A549 (cell line): ENCODE results near the gene NXPH3. TPM values are rescaled to one million over a fixed set of nuclear protein-coding genes. Genes with fewer than 3 reads are reported as not detected.

Experiments
- ATAC-seq, 2 experiments: fragments of 200-7000 bp in 1 of 2; fragments of >200 bp in 1 of 2; cut with Nextera tagmentation in 1 of 2; cut with Tn5 transposase in 1 of 2; 3 replicates each; pipeline versions ENCODE4 v1.8.0 to v1.9.1; 2018 to 2020; ENCODE audit warnings: mild to moderate bottlenecking in 1 of 2, moderate library complexity in 1 of 2
- CTCF ChIA-PET: fragments of 300-600 bp; sonication (Branson Sonifier 250); formaldehyde crosslinking; extraction: SDS; loops from one replicate; lab custom pipeline; 2021; ENCODE audit warnings: antibody characterized with exemption, inconsistent platforms; lab: Yijun Ruan, JAX
- POLR2A ChIA-PET: fragments of 350-600 bp; formaldehyde crosslinking; extraction: SDS; loops from one replicate; lab custom pipeline; 2021; ENCODE audit warnings: antibody characterized with exemption, inconsistent platforms; lab: Yijun Ruan, JAX
- DNase-seq, 2 experiments: peaks; one replicate each; pipeline versions ENCODE4 v3.0.0 to v3.0.0-alpha.2; 2011 to 2016; ENCODE audit warnings: low read depth in 1 of 2, low spot score in 1 of 2
- FAIRE-seq: peaks from 2 replicates; lab custom pipeline; 2011; peaks lifted over from hg19 to GRCh38; lab: Jason Lieb, UNC
- H3K27ac ChIP-seq, 2 experiments: fragments of >200 bp; sonication (Bioruptor Twin); formaldehyde crosslinking; 3 replicates each; pipeline ENCODE4 v1.5.1; 2016 to 2017
- H3K4me1 ChIP-seq: fragments of >200 bp; sonication (Bioruptor Twin); formaldehyde crosslinking; 3 replicates; pipeline ENCODE4 v1.6.1; 2016
- H3K4me2 ChIP-seq: fragments of >200 bp; sonication (Bioruptor Twin); formaldehyde crosslinking; 3 replicates; pipeline ENCODE4 v1.6.1; 2016
- H3K4me3 ChIP-seq: fragments of >200 bp; sonication (Bioruptor Twin); formaldehyde crosslinking; 3 replicates; pipeline ENCODE4 v1.5.1; 2016
- H3K9me3 ChIP-seq: fragments of >200 bp; sonication (Bioruptor Twin); formaldehyde crosslinking; 3 replicates; pipeline ENCODE4 v1.6.1; 2016
- CEBPB ChIP-seq, 2 experiments: fragments of >200 bp in 1 of 2; sonication (Bioruptor Twin) in 1 of 2; formaldehyde crosslinking in 1 of 2; IDR thresholded peaks; 2 replicates each; pipeline ENCODE4 v1.6.1; 2012 to 2016
- CHD2 ChIP-seq: fragments of 150-350 bp; IDR thresholded peaks from 2 replicates; pipeline ENCODE4 v1.6.1; 2014; ENCODE audit warnings: low read length; ENCODE audit not compliant: partially characterized antibody
- E2F6 ChIP-seq: IDR thresholded peaks from 2 replicates; pipeline ENCODE4 v1.6.1; 2012; ENCODE audit warnings: low read depth, borderline replicate concordance
- EHMT2 ChIP-seq: fragments of 200-600 bp; sonication (generic); IDR thresholded peaks from 2 replicates; pipeline ENCODE4 v1.6.1; 2016; ENCODE audit warnings: antibody characterized with exemption, low read depth, mild to moderate bottlenecking, moderate library complexity
- ELK1 ChIP-seq: fragments of 150-350 bp; IDR thresholded peaks from 2 replicates; pipeline ENCODE4 v1.6.1; 2014; ENCODE audit warnings: low read depth, mild to moderate bottlenecking, low read length
- EP300 ChIP-seq, 2 experiments: fragments of >200 bp; sonication (Bioruptor Twin); formaldehyde crosslinking; IDR thresholded peaks; 2 replicates in 1 of 2; 3 replicates in 1 of 2; pipeline ENCODE4 v1.6.1; 2016 to 2017
- GATA3 ChIP-seq: IDR thresholded peaks from 2 replicates; pipeline ENCODE4 v1.6.1; 2012; ENCODE audit warnings: borderline replicate concordance
- HDAC2 ChIP-seq: fragments of 200-600 bp; sonication (generic); IDR thresholded peaks from 2 replicates; pipeline ENCODE4 v1.6.1; 2016
- HES2 ChIP-seq: fragments of >200 bp; sonication (Bioruptor Twin); formaldehyde crosslinking; IDR thresholded peaks from 2 replicates; pipeline ENCODE4 v1.6.1; 2016
- HEYL ChIP-seq: fragments of 250-450 bp; sonication (Bioruptor Pico); IDR thresholded peaks from 2 replicates; pipeline ENCODE4 v1.8.0; 2021; ENCODE audit warnings: mild to moderate bottlenecking, moderate library complexity
- HMGXB4 ChIP-seq: fragments of 250-450 bp; sonication (Bioruptor Pico); IDR thresholded peaks from 2 replicates; pipeline ENCODE4 v1.5.0; 2021; ENCODE audit warnings: mild to moderate bottlenecking, moderate library complexity, borderline replicate concordance
- HOXB13 ChIP-seq: fragments of 250-450 bp; sonication (Bioruptor Pico); IDR thresholded peaks from 2 replicates; pipeline ENCODE4 v1.5.0; 2020; ENCODE audit warnings: low read depth, mild to moderate bottlenecking, moderate library complexity
- JUN ChIP-seq, 2 experiments: fragments of >200 bp; sonication (Bioruptor Twin); formaldehyde crosslinking; IDR thresholded peaks; 2 replicates in 1 of 2; 3 replicates in 1 of 2; pipeline ENCODE4 v1.6.1; 2016 to 2017
- KDM5A ChIP-seq: fragments of 200-600 bp; sonication (generic); IDR thresholded peaks from 2 replicates; pipeline ENCODE4 v1.6.1; 2016; ENCODE audit warnings: antibody characterized with exemption, mild to moderate bottlenecking
- MAFK ChIP-seq: fragments of 450-650 bp; IDR thresholded peaks from 2 replicates; pipeline ENCODE4 v1.6.1; 2014; ENCODE audit not compliant: partially characterized antibody
- MAX ChIP-seq: IDR thresholded peaks from 2 replicates; pipeline ENCODE4 v1.6.1; 2012
- MAZ ChIP-seq: fragments of 150-350 bp; IDR thresholded peaks from 2 replicates; pipeline ENCODE4 v1.6.1; 2014; ENCODE audit warnings: antibody characterized with exemption, low read depth, low read length, borderline replicate concordance
- NFE2L2 ChIP-seq: fragments of 150-350 bp; conservative IDR thresholded peaks from 2 replicates; pipeline ENCODE4 v1.6.1; 2014; ENCODE audit warnings: low read length
- NPAS2 ChIP-seq: fragments of 250-450 bp; sonication (Bioruptor Pico); IDR thresholded peaks from 2 replicates; pipeline ENCODE4 v1.8.0; 2022; ENCODE audit warnings: mild to moderate bottlenecking, moderate library complexity, borderline replicate concordance
- NR3C1 ChIP-seq: fragments of >200 bp; sonication (Bioruptor Twin); formaldehyde crosslinking; IDR thresholded peaks from 3 replicates; pipeline ENCODE4 v1.6.1; 2017
- PBX3 ChIP-seq: IDR thresholded peaks from 2 replicates; pipeline ENCODE4 v1.6.1; 2012
- RAD21 ChIP-seq, 2 experiments: fragments of >200 bp in 1 of 2; sonication (Bioruptor Twin) in 1 of 2; formaldehyde crosslinking in 1 of 2; IDR thresholded peaks in 1 of 2; conservative IDR thresholded peaks in 1 of 2; 2 replicates in 1 of 2; 3 replicates in 1 of 2; pipeline ENCODE4 v1.6.1; 2012 to 2018; ENCODE audit warnings: inconsistent platforms in 1 of 2
- RARB ChIP-seq: fragments of 250-450 bp; sonication (Bioruptor Pico); IDR thresholded peaks from 2 replicates; pipeline ENCODE4 v1.8.0; 2021; ENCODE audit warnings: mild to moderate bottlenecking, moderate library complexity
- RCOR1 ChIP-seq: fragments of 150-350 bp; IDR thresholded peaks from 2 replicates; pipeline ENCODE4 v1.6.1; 2014; ENCODE audit warnings: antibody characterized with exemption, low read length, low read depth
- RFX5 ChIP-seq: fragments of 450-650 bp; IDR thresholded peaks from 2 replicates; pipeline ENCODE4 v1.7.1; 2014; ENCODE audit warnings: antibody characterized with exemption, mild to moderate bottlenecking, moderate library complexity
- SMC3 ChIP-seq: fragments of >200 bp; sonication (Bioruptor Twin); formaldehyde crosslinking; IDR thresholded peaks from 3 replicates; pipeline ENCODE4 v1.6.1; 2018; ENCODE audit warnings: inconsistent platforms
- TFCP2L1 ChIP-seq: fragments of 250-450 bp; sonication (Bioruptor Pico); IDR thresholded peaks from 2 replicates; pipeline ENCODE4 v1.5.0; 2021; ENCODE audit warnings: mild to moderate bottlenecking
- TP53 ChIP-seq: fragments of 250-450 bp; sonication (Bioruptor Pico); IDR thresholded peaks from 2 replicates; pipeline ENCODE4 v1.5.0; 2021; ENCODE audit warnings: mild to moderate bottlenecking, moderate library complexity
- ZNF302 ChIP-seq: fragments of 250-450 bp; sonication (Bioruptor Pico); IDR thresholded peaks from 2 replicates; pipeline ENCODE4 v1.9.0; 2021; ENCODE audit warnings: inconsistent platforms, mild to moderate bottlenecking, moderate library complexity
- WGBS: methylation state at CpG from one replicate; pipeline ENCODE4 v1.1.6; 2017; ENCODE audit errors: missing lambda C conversion rate; 5-methylcytosine and 5-hydroxymethylcytosine counted together
- polyA plus RNA-seq, 4 experiments: library from polyadenylated mRNA; depleted of rRNA in 3 of 4; stranded (reverse); fragments of >200 nt; fragmentation: RNase III in 1 of 4; extraction: RNeasy Plus Mini Kit Qiagen cat#74134 plus additional on column Dnase treatment in 1 of 4; gene quantifications; 2 replicates in 3 of 4; 3 replicates in 1 of 4; pipeline ENCODE4 v1.2.3, GENCODE V29; 2011 to 2017
- TF ChIP-seq, protein P1 (sequence below): fragments of 250-450 bp; sonication (Bioruptor Pico); IDR thresholded peaks from 2 replicates; pipeline ENCODE4 v1.5.0; 2020; ENCODE audit warnings: low read depth, mild to moderate bottlenecking, moderate library complexity

The NXPH3 gene
- polyA plus RNA-seq, 2 of the 4 experiments (the other 2 are of a cell fraction): 0.12 to 0.30 TPM

DNA sequence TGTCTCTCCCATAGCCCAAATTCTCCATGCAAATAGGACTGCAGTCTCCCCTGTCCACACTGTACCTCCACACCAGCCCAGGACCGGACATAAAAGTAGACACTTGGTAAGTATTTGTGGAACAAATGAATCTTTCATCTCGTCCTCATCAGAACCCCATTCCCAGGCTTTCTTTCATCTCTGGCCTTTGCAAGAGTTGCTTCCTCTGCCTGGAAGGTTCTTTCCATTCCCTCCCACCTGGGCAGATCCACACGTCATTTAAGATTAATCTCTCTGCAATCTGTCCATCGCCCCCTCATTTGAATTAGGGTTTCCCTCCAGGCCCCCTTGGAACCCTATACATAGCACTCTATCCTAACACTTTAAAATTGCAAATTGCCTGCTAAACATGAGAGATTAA is 3.9 kb upstream of the NXPH3 start:
- Histone ChIP-seq H3K27ac (no peak overlapping the region), H3K4me1 (peaks cover 4% of the 10 kb centered on the region; the same call in 1 of the 3 replicates), H3K4me2 (no peak overlapping the region), H3K4me3 (no peak overlapping the region), H3K9me3 (no peaks in the 10 kb centered on the region)
- ATAC-seq: no peak
- DNase-seq: no peak
- TF ChIP-seq HOXB13 (no peak), RAD21 (conservative IDR thresholded peaks at IDR 0.05 in 1 of 2, IDR thresholded peaks at IDR 0.05 in 1 of 2) (no peak), PBX3 (no peak), E2F6 (no peak), MAX (no peak), HEYL (CRISPR knock-in tag) (no peak), RFX5 (no peak), RARB (CRISPR knock-in tag) (no peak), EHMT2 (no peak), KDM5A (no peak), HES2 (no peak), JUN (IDR thresholded peaks at IDR 0.05) (no peak), NR3C1 (no peak), HMGXB4 (no peak), NFE2L2 (no peak), MAFK (no peak), RCOR1 (no peak), CHD2 (no peak), ELK1 (no peak)
- WGBS: 6% methylated on average over 4 of the region's 4 CpGs
- CTCF ChIA-PET: interaction anchor here (1.0 to 40.8 kb wide), 14 partner anchors 9 to 426 kb away, joined by 3 to 2008 read pairs (median 13); partner anchors contain the start of genes DLX3, PHB1 and SLC35B1
- no peak for FAIRE-seq
- POLR2A ChIA-PET: interaction anchor here (0.7 to 1.2 kb wide), 2 partner anchors 117 to 137 kb away, joined by 3 to 5 read pairs; no protein-coding TSS in a partner anchor

GRCh38 chr17:49572226-49572625 is 3.4 kb upstream of the NXPH3 start:
- CTCF ChIA-PET: interaction anchor here (0.5 to 40.8 kb wide), 11 partner anchors 17 to 426 kb away, joined by 3 to 2008 read pairs (median 4); partner anchors contain the start of genes PHB1 and SLC35B1

More at GRCh38 chr17:49572226-49572625, 3.4 kb upstream of the NXPH3 start:
- DNase-seq: no peak
- POLR2A ChIA-PET: interaction anchor here (1.2 kb wide), 1 partner anchor 136 kb away, joined by 5 read pairs; no protein-coding TSS in a partner anchor
- no peak overlapping the region for H3K27ac ChIP-seq
- H3K9me3 ChIP-seq: no peaks in the 10 kb centered on the region
- 96% methylated on average over 3 of the region's 3 CpGs for WGBS
- no peak overlapping the region for H3K4me2 ChIP-seq
- H3K4me1 ChIP-seq: peaks cover 4% of the 10 kb centered on the region; the same call in 1 of the 3 replicates
- no peak for TF ChIP-seq E2F6
- TF ChIP-seq GATA3: no peak
- no peak for TF ChIP-seq KDM5A
- no peak for TF ChIP-seq NPAS2
- no peak for TF ChIP-seq CHD2
- TF ChIP-seq HEYL (CRISPR knock-in tag): no peak
- no peak for TF ChIP-seq MAX
- no peak for TF ChIP-seq TFCP2L1 (CRISPR knock-in tag)
- TF ChIP-seq HDAC2: no peak
- no peak for TF ChIP-seq MAZ
- TF ChIP-seq RFX5: no peak
- no peak for TF ChIP-seq TP53 (CRISPR knock-in tag)
- no peak for TF ChIP-seq CEBPB (IDR thresholded peaks at IDR 0.05)
- TF ChIP-seq RARB (CRISPR knock-in tag): no peak
- no peak for TF ChIP-seq ZNF302 (CRISPR knock-in tag)
- TF ChIP-seq NR3C1: no peak
- no peak for TF ChIP-seq EP300 (IDR thresholded peaks at IDR 0.05)
- TF ChIP-seq, protein P1, sequence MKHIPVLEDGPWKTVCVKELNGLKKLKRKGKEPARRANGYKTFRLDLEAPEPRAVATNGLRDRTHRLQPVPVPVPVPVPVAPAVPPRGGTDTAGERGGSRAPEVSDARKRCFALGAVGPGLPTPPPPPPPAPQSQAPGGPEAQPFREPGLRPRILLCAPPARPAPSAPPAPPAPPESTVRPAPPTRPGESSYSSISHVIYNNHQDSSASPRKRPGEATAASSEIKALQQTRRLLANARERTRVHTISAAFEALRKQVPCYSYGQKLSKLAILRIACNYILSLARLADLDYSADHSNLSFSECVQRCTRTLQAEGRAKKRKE (CRISPR knock-in tag): no peak
- no peak for TF ChIP-seq SMC3
- no peak overlapping the region for H3K4me3 ChIP-seq
- ATAC-seq: no peak
- no peak for FAIRE-seq
